Aorta (tissue), 5 donors: ENCODE results near the gene KDM3A. TPM values are rescaled to one million over a fixed set of nuclear protein-coding genes. Genes with fewer than 3 reads are reported as not detected.

Experiments
- ATAC-seq: fragments of 200-7000 bp; cut with Tn5 transposase; one replicate; pipeline ENCODE4 v1.9.1; 2022; ENCODE audit warnings: moderate library complexity; ENCODE audit not compliant: low FRiP score
- DNase-seq, 2 donors: peaks; one replicate each; pipeline ENCODE4 v3.0.0-alpha.2; 2020
- H3K27ac ChIP-seq, 2 donors: one replicate each; pipeline ENCODE4 v1.5.1; 2013; ENCODE audit warnings: low read length in 2 of 2, mild to moderate bottlenecking in 2 of 2, moderate library complexity in 2 of 2, control low read depth in 1 of 2, inconsistent platforms in 1 of 2, low read depth in 1 of 2
- H3K27me3 ChIP-seq, 2 donors: one replicate each; pipeline ENCODE4 v1.6.1; 2013; ENCODE audit warnings: control low read depth in 1 of 2, low read length in 1 of 2, mild to moderate bottlenecking in 1 of 2, moderate library complexity in 1 of 2; ENCODE audit not compliant: insufficient read depth in 2 of 2, control insufficient read depth in 1 of 2
- H3K36me3 ChIP-seq, 2 donors: one replicate each; pipeline ENCODE4 v1.6.1; 2013; ENCODE audit warnings: control low read depth in 1 of 2, low read length in 1 of 2, mild to moderate bottlenecking in 1 of 2; ENCODE audit not compliant: insufficient read depth in 2 of 2, control insufficient read depth in 1 of 2
- H3K4me1 ChIP-seq, 2 donors: one replicate each; pipeline ENCODE4 v1.6.1; 2013; ENCODE audit warnings: low read length in 2 of 2, control low read depth in 1 of 2, mild to moderate bottlenecking in 1 of 2, moderate library complexity in 1 of 2; ENCODE audit not compliant: insufficient read depth in 2 of 2, control insufficient read depth in 1 of 2
- H3K4me3 ChIP-seq, 2 donors: one replicate each; pipeline ENCODE4 v1.5.1; 2013; ENCODE audit warnings: low read length in 2 of 2, control low read depth in 1 of 2, mild to moderate bottlenecking in 1 of 2
- H3K9me3 ChIP-seq: one replicate; pipeline ENCODE4 v1.6.1; 2013; ENCODE audit warnings: mild to moderate bottlenecking, low read length; ENCODE audit not compliant: control insufficient read depth
- WGBS, 2 donors: extraction: QIAGEN DNeasy Blood & Tissue Kit; methylation state at CpG; one replicate each; pipeline ENCODE4 v1.1.7; 2013; 5-methylcytosine and 5-hydroxymethylcytosine counted together
- intact Hi-C, 2 donors: fragments of 100-400 bp; cut with DNase I; formaldehyde crosslinking; loops; one replicate each; pipeline versions ENCODE4 v1.14.2 to v1.15.0; 2022
- polyA plus RNA-seq, 2 donors: library from polyadenylated mRNA; stranded (reverse); fragments of 200-250 nt; gene quantifications; one replicate each; pipeline ENCODE4 v1.2.3, GENCODE V29; 2013
- total RNA-seq, 2 donors: library from RNA; stranded (reverse); fragmentation: NEBNext Ultra II Directional; extraction: Animal tissue kit (Norgen Biotek cat#: 25700); gene quantifications; one replicate each; pipeline ENCODE4 v1.2.1, GENCODE V29; 2021
- donor health status: healthy with polysubstance abuse.
- donor health status: Bipolar disorder and iron deficiency.
- donor health status: DM: no; HTN: no; CAD: no.
- donor health status: DM: no; HTN: no; CAD: no.
- donor health status: DM: yes; HTN: yes; CAD: no.

The KDM3A gene
- total and polyA plus RNA-seq, 4 donors = 30.6 to 75.3 (median 37.9) TPM

DNA sequence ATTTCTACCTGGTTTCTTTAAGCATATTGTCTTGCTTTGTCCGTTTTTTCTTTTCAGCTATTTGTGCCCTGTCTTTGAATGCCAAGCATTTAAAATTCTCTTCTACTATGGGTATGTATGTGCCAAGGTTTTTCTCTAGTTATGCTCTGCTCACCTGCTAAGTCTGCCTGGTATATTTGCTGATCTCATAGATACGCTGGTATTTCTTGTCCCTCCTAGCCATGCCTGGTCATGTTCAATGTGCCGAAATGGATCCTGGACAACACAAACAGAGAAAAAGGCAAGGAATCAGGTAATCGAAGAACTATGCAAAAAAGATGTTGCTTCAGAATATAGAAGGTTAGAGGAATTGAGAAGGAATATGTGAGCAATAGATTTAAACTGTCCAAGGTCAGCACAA, 14.9 kb upstream of the KDM3A start:
- intact Hi-C loops = no loop called here
- H3K4me3 ChIP-seq = no peak overlapping the region
- no peaks in the 10 kb centered on the region for H3K36me3 ChIP-seq
- peaks cover 0 to 2% of the 10 kb centered on the region in 2 donors for H3K4me1 ChIP-seq
- H3K27me3 ChIP-seq = peaks cover 0 to under 1% of the 10 kb centered on the region in 2 donors
- no peak overlapping the region for H3K27ac ChIP-seq
- DNase-seq (no peak), ATAC-seq (no peak)
- WGBS, 2 donors = 77 to 86% methylated on average over 4 of the region's 4 CpGs
- H3K9me3 ChIP-seq = peaks cover 2% of the 10 kb centered on the region

DNA sequence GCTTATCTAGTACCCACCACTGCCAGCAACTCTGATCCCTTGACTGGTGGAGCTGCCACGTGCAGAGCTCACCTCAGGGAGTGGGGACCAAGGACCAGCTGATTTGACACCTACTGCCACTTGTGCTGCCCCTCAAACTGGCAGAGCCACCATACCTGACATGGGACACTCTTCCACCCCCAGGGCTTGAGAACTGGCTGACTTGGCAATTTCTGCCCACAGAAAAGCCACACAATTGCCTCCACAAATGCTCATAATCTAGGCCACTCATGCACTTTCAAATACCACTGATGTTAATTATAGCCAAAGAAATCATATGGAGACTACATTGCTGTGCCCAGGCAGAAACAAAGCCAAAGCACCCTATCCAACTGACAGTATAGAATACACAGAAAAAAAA, 11.8 kb upstream of the KDM3A start:
- Histone ChIP-seq H3K27me3 (no peaks in the 10 kb centered on the region), H3K4me3 (no peak overlapping the region), H3K27ac (no peak overlapping the region), H3K4me1 (peaks cover 0 to 2% of the 10 kb centered on the region in 2 donors), H3K36me3 (no peaks in the 10 kb centered on the region), H3K9me3 (no peaks in the 10 kb centered on the region)
- WGBS, 2 donors = 53 to 54% methylated on average over 1 of the region's 1 CpG
- intact Hi-C loops = no loop called here
- no peak for ATAC-seq
- no peak for DNase-seq

DNA sequence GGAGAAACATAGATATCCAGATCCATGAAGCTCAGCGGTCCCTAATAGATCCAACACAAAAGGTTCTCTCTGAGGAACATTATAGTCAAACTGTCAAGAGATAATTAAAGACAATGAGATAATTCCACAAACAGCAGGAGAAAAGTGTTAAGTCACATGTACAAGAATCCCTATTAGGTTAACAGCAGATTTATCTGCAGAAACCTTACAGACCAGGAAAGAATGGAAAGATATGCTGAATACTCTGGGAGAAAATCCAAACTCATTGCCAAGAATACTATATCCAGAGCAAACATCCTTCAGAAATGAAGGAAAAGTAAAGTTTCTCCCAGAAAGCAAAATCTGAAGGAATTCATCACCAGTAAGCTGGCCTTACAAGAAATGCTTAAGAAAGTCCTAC, 10.8 kb upstream of the KDM3A start:
- intact Hi-C loops = no loop called here
- 92 to 93% methylated on average over 1 of the region's 1 CpG for WGBS, 2 donors
- no peak for ATAC-seq

DNA sequence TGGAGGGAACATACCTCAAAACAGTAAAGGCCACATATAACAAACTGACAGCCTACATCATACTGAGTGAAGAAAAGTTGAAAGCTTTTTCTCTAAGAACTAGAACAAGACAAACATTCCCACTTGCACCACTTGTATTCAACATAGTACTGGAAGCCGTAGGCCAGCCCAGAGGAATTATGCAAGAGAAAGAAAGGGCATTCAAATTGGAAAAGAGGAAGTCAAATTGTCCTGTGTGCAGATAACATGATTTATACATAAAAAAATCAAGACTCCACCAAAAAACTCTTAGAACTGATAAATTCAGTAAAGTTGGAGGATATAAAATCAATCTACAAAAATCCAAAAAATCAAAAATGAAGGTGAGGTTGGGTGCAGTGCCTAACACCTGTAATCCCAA, 8.0 kb upstream of the KDM3A start:
- 73 to 76% methylated on average over 1 of the region's 1 CpG for WGBS, 2 donors
- Histone ChIP-seq H3K36me3 (no peaks in the 10 kb centered on the region), H3K4me1 (no peaks in the 10 kb centered on the region), H3K27me3 (no peaks in the 10 kb centered on the region), H3K4me3 (no peak overlapping the region), H3K9me3 (peaks cover 2% of the 10 kb centered on the region), H3K27ac (no peak overlapping the region)
- intact Hi-C loops = no loop called here
- ATAC-seq (no peak), DNase-seq (no peak)

More for the DNA sequence above, 10.8 kb upstream of the KDM3A start:
- no peaks in the 10 kb centered on the region for H3K9me3 ChIP-seq
- no peak overlapping the region for H3K27ac ChIP-seq
- no peak for DNase-seq
- peaks cover 0 to 2% of the 10 kb centered on the region in 2 donors for H3K4me1 ChIP-seq
- H3K36me3 ChIP-seq = no peaks in the 10 kb centered on the region
- H3K4me3 ChIP-seq = no peak overlapping the region
- no peaks in the 10 kb centered on the region for H3K27me3 ChIP-seq

DNA sequence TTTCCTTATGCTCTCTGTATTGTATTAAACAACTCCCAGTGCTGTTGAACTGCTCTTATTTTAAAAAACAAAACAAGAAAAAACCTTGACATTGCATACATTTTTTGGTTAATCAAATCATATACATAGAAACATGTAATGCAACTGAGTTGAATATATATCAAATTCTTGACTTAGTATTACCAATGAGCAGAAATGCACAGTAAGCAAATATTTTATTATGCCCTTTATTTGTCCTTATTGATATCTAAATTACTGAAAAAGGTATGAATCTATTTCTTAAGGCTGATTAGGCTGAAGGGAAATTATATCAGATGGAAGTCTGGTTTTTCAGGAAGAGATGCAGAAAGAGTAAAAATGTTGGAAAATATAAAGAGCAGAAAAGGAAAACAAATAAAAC, 6.9 kb upstream of the KDM3A start:
- Histone ChIP-seq H3K27ac (no peak overlapping the region), H3K27me3 (no peaks in the 10 kb centered on the region), H3K36me3 (no peaks in the 10 kb centered on the region), H3K4me3 (no peak overlapping the region), H3K9me3 (peaks cover 2% of the 10 kb centered on the region), H3K4me1 (no peaks in the 10 kb centered on the region)
- ATAC-seq (no peak), DNase-seq (no peak)
- intact Hi-C loops = no loop called here

DNA sequence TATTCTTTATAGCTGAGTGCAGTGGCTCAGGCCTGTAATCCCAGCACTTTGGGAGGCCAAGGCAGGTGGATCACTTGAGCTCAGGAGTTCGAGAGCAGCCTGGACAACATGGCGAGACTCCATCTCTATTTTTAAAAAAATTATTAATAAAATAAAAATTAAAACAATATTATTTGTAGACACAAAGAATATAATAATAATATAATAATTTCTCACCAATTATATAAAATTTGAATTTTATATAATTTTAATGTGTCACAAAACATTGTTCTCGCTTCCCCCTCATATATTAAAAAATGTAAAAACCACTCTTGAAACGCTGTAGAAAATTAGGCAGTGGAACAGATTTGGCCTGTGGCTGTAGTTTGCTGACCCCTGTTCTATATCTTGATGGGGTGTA, 5.6 kb upstream of the KDM3A start:
- ATAC-seq (no peak), DNase-seq (no peak)
- Histone ChIP-seq H3K4me3 (no peak overlapping the region), H3K27ac (no peak overlapping the region), H3K9me3 (peaks cover 2% of the 10 kb centered on the region), H3K27me3 (no peaks in the 10 kb centered on the region), H3K4me1 (no peaks in the 10 kb centered on the region), H3K36me3 (no peaks in the 10 kb centered on the region)
- intact Hi-C loops = no loop called here
- 85 to 91% methylated on average over 4 of the region's 4 CpGs for WGBS, 2 donors

DNA sequence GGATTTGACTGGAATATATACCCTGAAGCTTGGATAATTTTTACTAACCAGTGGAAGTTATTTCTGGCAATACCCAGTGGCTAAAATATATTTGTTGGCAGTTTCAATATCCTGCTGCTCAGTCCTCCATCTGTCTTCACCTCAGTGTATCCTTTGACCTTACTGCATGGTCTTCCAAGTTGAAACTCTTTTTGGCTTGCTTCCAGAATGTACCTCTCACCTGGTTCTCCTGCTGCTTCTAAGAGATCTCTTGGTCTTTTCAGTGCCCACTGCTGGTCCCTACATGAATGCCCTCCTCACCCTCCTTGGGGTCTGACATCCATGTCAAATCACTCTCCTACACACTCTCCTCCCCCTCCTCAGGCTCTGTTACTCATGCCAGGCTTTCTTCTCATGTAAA, 4.8 kb upstream of the KDM3A start:
- Histone ChIP-seq H3K4me1 (no peaks in the 10 kb centered on the region), H3K9me3 (peaks cover 2% of the 10 kb centered on the region), H3K36me3 (no peaks in the 10 kb centered on the region), H3K27me3 (no peaks in the 10 kb centered on the region), H3K4me3 (no peak overlapping the region), H3K27ac (no peak overlapping the region)
- intact Hi-C loops = no loop called here
- no peak for ATAC-seq
- no peak for DNase-seq

DNA sequence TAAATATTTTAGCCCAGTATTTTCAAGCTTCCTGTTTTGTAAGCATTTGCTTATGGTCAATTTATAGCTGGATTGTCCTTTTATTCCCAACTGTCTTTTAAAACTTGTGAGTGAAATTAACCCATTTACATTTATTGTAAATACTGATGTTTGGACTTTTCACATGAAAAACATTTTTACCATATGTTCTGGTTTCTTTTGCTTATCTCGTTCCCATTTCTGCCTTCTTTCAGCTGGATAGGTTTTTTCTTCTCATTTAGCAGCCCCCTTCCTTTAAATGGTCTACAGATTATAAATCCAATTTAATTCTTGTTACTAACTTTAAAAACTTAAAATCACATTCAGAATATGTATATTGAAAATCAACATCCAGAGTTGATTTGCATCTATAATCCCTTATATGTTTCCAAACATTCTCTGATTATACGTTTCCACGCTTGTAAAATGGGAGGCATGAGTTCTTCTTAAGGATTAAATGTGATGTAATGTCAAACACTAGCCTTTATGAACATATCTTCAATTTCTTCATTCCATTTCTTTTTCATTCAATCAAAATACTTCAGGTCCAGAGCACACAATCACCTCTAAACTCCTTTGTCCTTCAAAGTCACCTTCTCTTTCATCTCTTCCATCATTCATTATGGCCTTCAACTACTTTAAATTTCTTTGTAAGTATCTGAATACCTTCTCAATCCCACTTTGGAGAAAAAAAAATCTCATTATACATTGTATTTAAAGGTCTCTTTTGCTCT, 1.1 kb upstream of the KDM3A start:
- Histone ChIP-seq H3K9me3 (peaks cover 2% of the 10 kb centered on the region), H3K27ac (no peak overlapping the region), H3K4me1 (peaks cover 5 to 12% of the 10 kb centered on the region in 2 donors), H3K4me3 (no peak overlapping the region), H3K36me3 (no peaks in the 10 kb centered on the region), H3K27me3 (no peaks in the 10 kb centered on the region)
- 94 to 95% methylated on average over 3 of the region's 3 CpGs for WGBS, 2 donors
- intact Hi-C loops = loop anchor here (2.0 to 5.0 kb wide), 5 partner anchors 42 to 243 kb away; partner anchors contain the start of genes RNF103 (in 2 of the 2), CHMP3 (in 1 of the 2), IMMT (in 1 of the 2) and MRPL35 (in 1 of the 2)
- ATAC-seq (no peak), DNase-seq (no peak)

DNA sequence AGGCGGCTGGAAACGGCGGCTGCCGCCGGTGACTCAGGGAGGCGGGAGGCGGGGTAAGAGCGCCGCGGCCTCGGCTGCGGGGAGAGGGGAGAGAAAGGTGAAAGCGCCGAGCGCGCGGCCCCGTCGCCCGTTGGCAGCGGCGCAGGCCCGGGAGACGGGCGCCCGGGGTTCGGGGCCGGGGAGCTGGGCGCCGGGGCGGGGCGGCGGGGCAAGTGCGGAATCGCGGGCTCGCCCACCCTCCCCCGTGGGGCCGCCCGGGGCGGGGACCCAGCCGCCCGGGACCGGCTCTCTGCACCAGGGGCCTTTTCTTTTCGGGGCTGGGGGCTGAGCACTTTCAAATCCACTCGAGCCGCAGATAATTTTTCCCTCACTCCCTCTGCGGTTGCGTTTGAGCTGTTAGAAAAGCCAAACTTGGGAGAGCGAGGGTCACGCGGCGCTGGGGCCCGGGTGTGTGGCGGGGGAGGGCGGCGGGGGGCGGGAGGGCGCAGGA, 266 bp downstream of the KDM3A start:
- H3K27me3 ChIP-seq = no peaks in the 10 kb centered on the region
- intact Hi-C loops = loop anchor here (2.0 to 5.0 kb wide), 5 partner anchors 41 to 244 kb away; partner anchors contain the start of genes RNF103 (in 2 of the 2), CHMP3 (in 1 of the 2), IMMT (in 1 of the 2) and MRPL35 (in 1 of the 2)
- no peaks in the 10 kb centered on the region for H3K36me3 ChIP-seq
- ATAC-seq (no peak), DNase-seq (no peak)
- H3K9me3 ChIP-seq = peaks cover 2% of the 10 kb centered on the region
- peaks cover 5 to 12% of the 10 kb centered on the region in 2 donors for H3K4me1 ChIP-seq
- H3K4me3 ChIP-seq = peak overlapping the region; percentile 94 to 97
- peak overlapping the region; percentile 85 to 99 for H3K27ac ChIP-seq
- 1% methylated on average over 15 to 59 of the region's 59 CpGs for WGBS, 2 donors
